GM18498 (cell line): Measurements from ENCODE around the gene MCF2L2.
"Not testable (repeated sequence)": the region's sequence is repeated elsewhere in the genome, so short reads cannot be mapped to it uniquely, and the experiment has no call there.

Experiments used
- ATAC-seq: cut with Tn5 transposase; IDR thresholded peaks from one replicate; pipeline ENCODE4 v1.9.1; 2021; ENCODE audit warnings: mild to moderate bottlenecking, moderate library complexity; ENCODE audit not compliant: unreplicated experiment

Gene MCF2L2

DNA sequence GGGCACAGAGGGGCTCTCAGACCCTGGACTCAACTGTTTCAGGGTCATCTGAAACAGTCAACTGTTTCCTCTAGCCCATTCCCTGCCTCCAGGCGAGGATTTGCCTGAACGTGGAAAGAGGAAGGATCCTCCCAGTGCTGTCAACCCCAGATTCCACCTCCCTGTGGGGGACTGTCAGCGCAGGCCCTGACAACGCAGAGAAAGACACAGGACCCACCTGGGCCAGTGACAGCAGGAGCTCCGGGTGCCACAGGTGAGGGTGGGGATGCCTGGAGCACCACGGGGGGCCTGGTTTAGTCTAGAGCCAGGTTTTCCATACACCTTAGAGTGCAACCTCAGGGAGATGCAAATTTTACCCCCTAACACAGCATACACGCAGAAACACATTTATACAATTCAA is 246.3 kb downstream of the MCF2L2 start:
- ATAC-seq = no peak

GRCh38 chr3:183181606-183182005 is 246.8 kb downstream of the MCF2L2 start:
- no peak for ATAC-seq

DNA sequence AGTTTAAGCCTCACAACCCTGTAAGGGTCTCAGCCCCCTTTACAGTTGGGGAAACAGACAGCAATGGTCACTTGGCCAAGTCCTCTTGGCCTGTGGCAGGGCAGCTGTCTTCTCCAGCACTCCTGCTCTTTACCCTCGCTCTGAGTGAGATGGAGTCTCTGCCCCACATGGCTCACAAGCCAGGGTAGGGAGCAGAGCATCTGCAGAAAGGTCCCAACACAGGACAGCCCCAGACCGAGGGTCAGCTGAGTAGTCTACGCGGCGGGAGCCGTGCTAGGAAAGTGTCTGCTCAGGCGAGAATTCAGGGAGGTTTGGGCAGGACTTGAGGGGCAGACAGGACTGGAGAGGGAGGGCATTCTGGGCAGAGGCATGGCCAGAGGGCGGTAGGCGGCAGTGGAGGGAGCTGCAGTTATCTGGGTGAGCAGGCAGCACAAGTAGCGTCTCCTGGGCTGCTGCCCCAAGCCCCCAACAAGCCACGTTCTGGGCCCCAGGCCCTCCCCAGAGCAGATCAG is 247.6 kb downstream of the MCF2L2 start:
- ATAC-seq = no peak

GRCh38 chr3:183180110-183180783 is 248.2 kb downstream of the MCF2L2 start:
- ATAC-seq = no peak

- ATAC-seq = peak; percentile 14
Observed at GRCh38 chr3:183179550-183179908, 248.9 kb downstream of the MCF2L2 start.

DNA sequence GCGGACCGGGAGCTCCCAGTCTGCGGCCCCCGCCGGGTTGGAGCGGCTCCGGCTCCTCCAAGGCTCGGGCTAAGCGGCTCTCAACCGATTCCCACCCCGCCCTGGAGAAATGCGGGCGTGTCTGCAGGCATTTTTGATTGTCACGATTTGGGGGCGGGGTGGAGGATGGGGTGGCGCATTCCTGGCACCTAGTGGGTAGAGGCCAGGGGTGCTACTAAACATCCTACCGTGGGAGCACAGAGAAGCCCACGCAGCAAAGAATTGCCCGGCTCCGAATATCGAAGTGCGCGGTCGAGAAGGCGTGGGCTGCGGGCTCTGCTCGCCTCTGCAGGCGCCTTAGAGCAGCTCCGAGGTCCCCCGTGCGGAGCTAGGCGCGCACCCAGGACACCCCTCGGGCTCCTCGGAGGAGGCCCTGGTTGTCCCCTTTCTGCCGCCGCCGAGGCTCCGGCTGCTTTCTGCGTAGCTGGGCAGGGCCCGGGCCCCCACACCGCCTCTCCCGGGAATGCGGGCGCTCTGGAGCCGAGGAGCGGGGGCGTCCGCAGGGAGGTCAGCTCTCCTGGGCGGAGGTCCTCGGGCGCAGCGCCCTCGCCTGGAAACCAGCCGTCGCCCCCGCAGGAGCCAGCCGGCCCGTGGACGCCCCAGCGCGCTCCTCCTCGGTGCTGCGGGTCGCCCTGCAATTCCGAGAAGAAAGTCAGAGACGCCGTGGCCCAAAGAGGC is 249.4 kb downstream of the MCF2L2 start:
- peak; percentile 69 for ATAC-seq

DNA sequence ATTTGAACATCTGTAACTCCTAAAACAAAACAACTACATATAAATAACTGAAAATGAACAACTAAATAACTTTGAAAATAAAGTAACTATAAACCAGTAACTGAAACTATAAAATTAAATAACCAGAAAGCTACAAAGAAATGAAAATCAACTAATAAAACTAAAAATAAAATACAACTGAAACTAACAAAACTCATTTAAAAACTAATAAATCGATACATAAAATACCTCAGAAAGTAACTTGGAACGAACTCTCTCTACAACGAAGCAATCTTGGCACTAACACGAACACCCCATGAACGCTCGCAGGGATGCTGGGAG is 249.9 kb downstream of the MCF2L2 start:
- no peak for ATAC-seq

- no peak for ATAC-seq
Observed at GRCh38 chr3:183172051-183172639, 256.3 kb downstream of the MCF2L2 start.

DNA sequence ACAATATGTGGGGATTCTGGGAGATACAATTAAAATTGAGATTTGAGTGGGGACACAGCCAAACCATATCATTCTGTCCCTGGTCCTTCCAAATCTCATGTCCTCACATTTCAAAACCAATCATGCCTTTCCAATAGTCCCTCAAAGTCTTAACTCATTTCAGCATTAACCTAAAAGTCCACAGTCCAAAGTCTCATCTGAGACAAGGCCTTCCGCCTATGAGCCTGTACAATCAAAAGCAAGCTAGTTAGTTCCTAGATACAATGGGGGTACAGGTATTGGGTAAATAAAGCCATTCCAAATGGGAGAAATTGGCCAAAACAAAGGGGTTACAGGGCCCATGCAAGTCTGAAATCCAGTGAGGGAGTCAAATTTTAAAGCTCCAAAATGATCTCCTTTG is 260.4 kb downstream of the MCF2L2 start:
- ATAC-seq = not testable (repeated sequence)

GRCh38 chr3:183163563-183163962 is 264.9 kb downstream of the MCF2L2 start:
- no peak for ATAC-seq

GRCh38 chr3:183161552-183162336 is 266.7 kb downstream of the MCF2L2 start:
- peak; percentile 73 for ATAC-seq

- ATAC-seq = no peak
Observed at GRCh38 chr3:183160616-183161015, 267.8 kb downstream of the MCF2L2 start.

- no peak for ATAC-seq
Observed at GRCh38 chr3:183159333-183159732, 269.1 kb downstream of the MCF2L2 start.

DNA sequence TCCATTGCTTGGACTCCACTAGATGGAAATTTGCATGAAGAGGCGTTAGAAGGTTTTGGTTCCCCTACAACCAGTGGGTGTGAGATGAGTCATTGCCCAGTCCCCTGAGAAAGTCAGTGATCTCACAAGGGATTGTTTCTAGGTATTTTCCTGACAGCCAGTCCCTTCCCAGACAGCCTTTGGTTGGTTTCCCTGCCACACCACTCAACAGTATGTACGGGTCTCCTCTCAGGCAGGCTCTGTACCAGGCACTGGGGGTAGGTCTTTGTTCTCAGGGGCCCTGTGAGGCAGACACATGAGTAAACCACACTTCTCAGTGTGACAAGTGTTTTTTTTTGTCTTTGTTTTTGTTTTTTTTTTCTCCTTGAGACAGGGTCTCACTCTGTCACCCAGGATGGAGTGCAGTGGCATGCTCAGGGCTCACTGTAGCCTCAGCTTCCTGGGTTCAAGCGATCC is 269.8 kb downstream of the MCF2L2 start:
- ATAC-seq = peak; percentile 71

- ATAC-seq = peak; percentile 21
Observed at GRCh38 chr3:183158113-183158512, 270.3 kb downstream of the MCF2L2 start.

GRCh38 chr3:183156266-183156665 is 272.2 kb downstream of the MCF2L2 start:
- no peak for ATAC-seq

DNA sequence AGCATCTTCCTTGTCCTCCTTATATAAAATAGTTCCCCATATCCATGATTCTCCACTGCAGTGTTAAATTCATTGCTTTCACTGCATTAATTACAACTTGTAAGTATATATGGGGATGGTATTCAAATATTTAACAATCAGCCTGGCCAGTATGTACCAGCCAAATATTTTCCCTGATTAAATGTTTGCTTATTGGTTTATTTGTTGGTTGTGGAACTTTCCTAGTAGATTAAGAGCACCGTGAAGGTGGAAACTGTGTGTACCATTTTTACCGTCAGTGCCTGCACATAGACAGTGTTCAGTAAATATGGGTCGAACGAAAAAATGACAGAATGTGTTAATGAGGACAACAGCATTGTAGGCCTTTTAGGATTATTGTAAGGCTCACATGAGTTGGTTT is 272.9 kb downstream of the MCF2L2 start:
- no peak for ATAC-seq

DNA sequence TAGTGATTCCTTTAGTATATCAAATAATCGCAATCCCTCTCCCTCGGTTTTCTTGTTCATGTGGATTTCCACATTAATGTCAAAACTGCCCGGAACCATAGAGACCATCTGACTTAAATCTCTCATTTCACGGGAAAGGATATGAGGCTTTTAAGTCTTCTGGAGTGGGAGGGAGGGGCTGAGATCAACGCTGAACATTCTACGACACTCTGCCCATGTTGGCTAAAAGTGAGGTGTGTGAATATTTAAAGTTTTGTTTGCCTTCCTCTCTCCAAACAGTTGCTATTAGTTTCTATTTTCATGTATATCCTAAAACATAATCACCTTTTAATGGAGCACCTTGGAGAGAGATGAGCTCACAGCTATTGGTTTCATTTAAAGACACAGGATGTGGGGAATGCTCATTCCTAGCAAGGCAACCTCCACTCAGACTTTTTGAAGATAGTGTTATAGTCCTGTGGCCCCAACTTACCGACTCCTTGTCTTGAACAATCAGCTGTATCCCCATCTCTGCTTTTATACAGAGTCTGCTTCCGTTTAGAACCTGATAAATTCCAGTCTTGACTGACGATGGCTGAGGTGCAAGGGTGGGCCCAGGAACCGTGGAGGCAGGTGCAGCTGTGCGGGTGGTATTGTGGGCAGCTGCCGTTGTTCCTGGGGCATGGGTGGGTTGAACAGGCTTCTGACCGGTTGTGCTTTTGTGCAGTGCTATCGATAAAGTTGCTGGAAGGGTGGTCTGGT is 275.0 kb downstream of the MCF2L2 start:
- no peak for ATAC-seq

GRCh38 chr3:183151821-183152351 is 276.5 kb downstream of the MCF2L2 start:
- no peak for ATAC-seq

GRCh38 chr3:183151086-183151485 is 277.3 kb downstream of the MCF2L2 start:
- no peak for ATAC-seq
